Prostate gland (tissue), 2 donors: Measurements from ENCODE around the gene IRX5.

Source experiments
- CTCF ChIP-seq, 4 experiments: fragments of 200-600 bp in 2 of 4; fragments of 450-650 bp in 2 of 4; sonication (generic) in 2 of 4; IDR thresholded peaks; 1 replicate in 3 of 4; 2 replicates in 1 of 4; pipeline ENCODE4 v1.5.1; 2016 to 2019; ENCODE audit warnings: antibody characterized with exemption in 4 of 4, mild to moderate bottlenecking in 2 of 4, moderate library complexity in 2 of 4
- POLR2A ChIP-seq: fragments of 450-650 bp; IDR thresholded peaks from one replicate; pipeline ENCODE4 v1.6.1; 2016; ENCODE audit warnings: antibody characterized with exemption, mild to moderate bottlenecking
- POLR2AphosphoS5 ChIP-seq: sonication (generic); formaldehyde crosslinking; IDR thresholded peaks from one replicate; pipeline ENCODE4 v1.6.1; 2017; ENCODE audit warnings: antibody characterized with exemption

- TF ChIP-seq CTCF (IDR thresholded peaks at IDR 0.05) (no peak), POLR2AphosphoS5 (no peak), POLR2A (no peak)
Observed at GRCh38 chr16:54935266-54935968, 4.8 kb downstream of the IRX5 start.
